ENCODE measurements around the gene IRF5.

The IRF5 gene

DNA sequence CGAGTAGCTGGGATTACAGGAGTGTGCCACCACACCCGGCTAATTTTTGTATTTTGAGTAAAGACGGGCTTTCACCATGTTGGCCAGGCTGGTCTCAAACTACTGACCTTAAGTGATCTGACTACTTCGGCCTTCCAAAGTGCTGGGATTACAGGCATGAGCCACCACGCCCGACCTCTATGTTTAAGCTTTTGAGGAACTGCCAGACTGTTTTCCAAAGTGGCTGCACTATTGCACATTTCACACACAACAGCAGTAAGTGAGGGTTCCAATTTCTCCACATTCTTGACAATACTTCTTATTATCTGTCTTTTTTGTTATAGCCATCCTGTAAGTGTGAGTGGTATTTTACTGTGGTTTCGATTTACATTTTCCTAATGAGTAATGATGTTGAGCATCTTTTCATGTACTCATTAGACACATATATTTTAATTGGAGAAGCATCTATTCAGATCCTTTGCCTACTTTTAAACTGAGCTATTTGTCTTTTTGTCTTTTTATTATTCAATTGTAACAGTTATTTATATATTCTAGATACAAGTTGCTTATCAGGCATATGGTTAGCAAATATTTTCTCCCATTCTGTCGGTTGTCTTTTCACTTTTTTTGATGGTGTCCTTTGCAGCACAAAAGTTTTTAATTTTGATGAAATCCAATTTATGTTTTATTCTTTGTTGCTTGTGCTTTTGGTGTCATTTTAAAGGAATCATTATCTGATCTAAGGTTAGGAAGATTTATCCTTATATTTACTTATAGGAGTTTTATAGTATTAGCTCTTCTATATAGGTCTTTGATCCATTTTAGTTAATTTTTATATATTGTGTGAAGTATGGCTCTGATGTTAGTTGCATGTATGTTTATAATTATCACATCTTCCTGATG, 12.8 kb upstream of the IRF5 start:
- H3K9ac ChIP-seq (ENCODE audit: low read depth, low read length), result no peak overlapping the region
- 67% methylated on average over 7 of the region's 8 CpGs for WGBS
- H3K27ac ChIP-seq (ENCODE audit: low read depth, low read length), result no peak overlapping the region
- H3K4me3 ChIP-seq (ENCODE audit: low read length), result no peak overlapping the region
- H3K9me3 ChIP-seq (ENCODE audit: insufficient read depth, low read depth, low read length), result no peaks in the 10 kb centered on the region
- peaks cover 7% of the 10 kb centered on the region; the same call in 1 of the 2 replicates for H3K4me1 ChIP-seq (ENCODE audit: insufficient read depth, low read length)
- H3K36me3 ChIP-seq (ENCODE audit: insufficient read depth, low read length), result no peaks in the 10 kb centered on the region
- no peaks in the 10 kb centered on the region; the same call in 1 of the 2 replicates for H3K27me3 ChIP-seq (ENCODE audit: insufficient read depth, low read length)

DNA sequence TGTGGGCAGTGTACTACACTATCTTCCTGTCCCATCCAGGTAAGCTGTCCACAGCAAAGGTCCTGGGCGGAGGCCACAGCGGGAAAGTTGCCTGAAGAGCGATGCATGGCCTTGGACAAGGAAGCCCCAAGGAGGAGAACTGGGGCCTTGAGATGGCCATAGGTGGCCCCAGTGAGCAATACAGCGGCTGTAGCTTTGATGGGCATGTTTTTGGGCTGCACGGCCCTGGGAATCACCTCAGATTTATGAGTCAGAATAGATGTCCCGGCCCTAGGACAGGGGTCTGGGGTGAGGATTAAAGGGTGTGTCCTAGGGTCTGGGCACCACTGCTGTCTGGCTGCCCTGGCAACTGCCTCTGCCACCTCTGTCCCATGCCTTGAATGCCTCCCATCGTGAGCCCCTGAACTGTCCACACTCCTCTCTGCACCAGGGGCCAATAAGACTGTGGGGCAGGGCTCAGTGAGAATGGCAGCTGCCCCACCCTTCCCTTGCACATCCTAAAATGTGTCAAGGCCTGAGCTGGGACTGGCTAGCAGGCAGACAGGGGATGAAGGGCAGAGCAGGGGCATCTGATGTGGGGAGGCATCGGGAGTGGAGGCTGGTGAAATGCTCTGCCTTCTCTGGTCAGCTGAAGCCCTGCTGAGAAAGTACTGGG, 9.4 kb upstream of the IRF5 start:
- no peaks in the 10 kb centered on the region for H3K36me3 ChIP-seq (ENCODE audit: insufficient read depth, low read length)
- WGBS, result 93% methylated on average over 8 of the region's 8 CpGs

DNA sequence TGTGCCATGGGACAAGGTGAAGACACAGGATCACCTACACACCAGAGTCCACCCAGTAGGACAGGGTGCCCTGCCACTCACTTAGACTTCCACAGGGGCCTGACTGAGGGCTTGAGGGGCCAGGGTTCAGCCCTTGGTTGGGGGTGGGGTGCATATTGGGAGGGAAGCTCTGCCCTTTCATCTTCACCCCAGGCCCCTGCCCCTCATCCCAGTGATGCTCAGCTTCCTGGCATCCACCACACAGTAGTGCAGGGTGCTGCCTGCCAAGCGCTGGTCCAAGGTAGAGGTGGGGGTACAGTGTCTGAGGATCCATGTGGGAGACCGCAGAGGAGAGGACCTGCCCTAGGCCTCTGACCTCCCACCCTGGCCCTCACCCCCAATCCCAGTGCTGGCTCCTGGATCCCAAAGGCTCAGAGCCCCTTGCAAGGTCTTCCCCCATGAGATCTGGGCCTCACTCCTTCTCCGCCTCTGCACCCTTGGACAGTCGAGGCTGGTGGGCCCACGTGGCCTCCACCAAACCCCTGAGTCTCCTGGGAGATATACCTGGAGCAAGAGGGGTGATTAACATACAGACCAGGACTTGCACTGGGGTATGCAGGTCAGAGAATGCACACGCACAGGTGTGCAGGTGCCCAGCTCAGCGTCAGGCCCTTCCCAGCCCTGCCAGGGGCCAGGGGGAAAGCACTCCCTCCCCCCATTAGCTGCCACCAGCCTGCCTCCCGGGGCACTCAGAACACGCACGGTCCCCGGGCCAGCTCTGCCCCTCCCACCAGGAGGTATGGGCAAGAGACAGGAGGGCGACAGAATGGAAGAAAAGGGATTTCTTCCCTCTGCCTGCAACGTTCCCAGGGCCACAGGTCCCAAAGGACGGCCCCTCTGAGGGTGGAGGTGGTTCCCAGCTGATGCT, 8.6 kb upstream of the IRF5 start:
- WGBS, result 89% methylated on average over 14 of the region's 14 CpGs
- no peaks in the 10 kb centered on the region for H3K9me3 ChIP-seq (ENCODE audit: insufficient read depth, low read depth, low read length)
- no peaks in the 10 kb centered on the region for H3K4me1 ChIP-seq (ENCODE audit: insufficient read depth, low read length)
- H3K4me3 ChIP-seq (ENCODE audit: low read length), result no peak overlapping the region
- peaks cover 7% of the 10 kb centered on the region; the same call in 1 of the 2 replicates for H3K27me3 ChIP-seq (ENCODE audit: insufficient read depth, low read length)
- H3K36me3 ChIP-seq (ENCODE audit: insufficient read depth, low read length), result no peaks in the 10 kb centered on the region
- no peak overlapping the region for H3K27ac ChIP-seq (ENCODE audit: low read depth, low read length)
- no peak overlapping the region for H3K9ac ChIP-seq (ENCODE audit: low read depth, low read length)

More for the DNA sequence above, 9.4 kb upstream of the IRF5 start:
- peaks cover 2% of the 10 kb centered on the region; the same call in 1 of the 2 replicates for H3K27me3 ChIP-seq (ENCODE audit: insufficient read depth, low read length)
- no peaks in the 10 kb centered on the region for H3K4me1 ChIP-seq (ENCODE audit: insufficient read depth, low read length)
- no peak overlapping the region for H3K27ac ChIP-seq (ENCODE audit: low read depth, low read length)
- H3K4me3 ChIP-seq (ENCODE audit: low read length), result no peak overlapping the region
- H3K9me3 ChIP-seq (ENCODE audit: insufficient read depth, low read depth, low read length), result no peaks in the 10 kb centered on the region
- no peak overlapping the region for H3K9ac ChIP-seq (ENCODE audit: low read depth, low read length)

DNA sequence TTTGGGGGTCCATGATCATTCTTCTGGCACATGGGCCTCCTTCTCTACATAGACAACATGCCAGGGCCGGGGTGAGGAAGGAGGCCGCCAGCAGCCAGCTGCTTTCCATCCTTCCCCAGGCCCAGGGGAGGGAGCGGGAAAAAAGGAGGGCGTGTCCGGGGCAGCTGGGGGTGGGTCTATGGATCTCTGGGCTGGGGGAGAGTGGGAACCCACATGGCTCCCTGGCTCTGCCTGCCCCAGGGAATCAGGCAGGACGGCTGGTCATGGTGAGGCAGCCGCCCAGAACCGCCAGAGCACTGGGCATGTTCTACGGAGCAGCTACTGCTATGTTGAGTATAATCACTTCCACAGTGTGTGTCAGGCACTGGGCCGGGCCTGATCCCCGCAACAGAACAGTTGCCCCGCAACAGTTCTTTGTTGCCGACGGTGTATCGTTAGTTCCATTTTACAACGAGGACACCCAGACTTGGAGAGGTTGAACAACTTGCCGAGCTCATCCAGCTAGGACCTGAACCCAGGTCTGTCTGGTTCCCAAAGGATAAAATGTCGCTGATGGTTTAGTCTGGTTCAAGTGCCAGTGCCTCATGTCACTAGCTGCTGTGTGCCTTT, 6.4 kb upstream of the IRF5 start:
- Histone ChIP-seq H3K4me3 (ENCODE audit: low read length) (no peak overlapping the region), H3K27me3 (ENCODE audit: insufficient read depth, low read length) (peaks cover 27% of the 10 kb centered on the region), H3K9me3 (ENCODE audit: insufficient read depth, low read depth, low read length) (no peaks in the 10 kb centered on the region), H3K27ac (ENCODE audit: low read depth, low read length) (no peak overlapping the region), H3K9ac (ENCODE audit: low read depth, low read length) (no peak overlapping the region), H3K36me3 (ENCODE audit: insufficient read depth, low read length) (no peaks in the 10 kb centered on the region), H3K4me1 (ENCODE audit: insufficient read depth, low read length) (no peaks in the 10 kb centered on the region)
- WGBS, result 92% methylated on average over 18 of the region's 18 CpGs

DNA sequence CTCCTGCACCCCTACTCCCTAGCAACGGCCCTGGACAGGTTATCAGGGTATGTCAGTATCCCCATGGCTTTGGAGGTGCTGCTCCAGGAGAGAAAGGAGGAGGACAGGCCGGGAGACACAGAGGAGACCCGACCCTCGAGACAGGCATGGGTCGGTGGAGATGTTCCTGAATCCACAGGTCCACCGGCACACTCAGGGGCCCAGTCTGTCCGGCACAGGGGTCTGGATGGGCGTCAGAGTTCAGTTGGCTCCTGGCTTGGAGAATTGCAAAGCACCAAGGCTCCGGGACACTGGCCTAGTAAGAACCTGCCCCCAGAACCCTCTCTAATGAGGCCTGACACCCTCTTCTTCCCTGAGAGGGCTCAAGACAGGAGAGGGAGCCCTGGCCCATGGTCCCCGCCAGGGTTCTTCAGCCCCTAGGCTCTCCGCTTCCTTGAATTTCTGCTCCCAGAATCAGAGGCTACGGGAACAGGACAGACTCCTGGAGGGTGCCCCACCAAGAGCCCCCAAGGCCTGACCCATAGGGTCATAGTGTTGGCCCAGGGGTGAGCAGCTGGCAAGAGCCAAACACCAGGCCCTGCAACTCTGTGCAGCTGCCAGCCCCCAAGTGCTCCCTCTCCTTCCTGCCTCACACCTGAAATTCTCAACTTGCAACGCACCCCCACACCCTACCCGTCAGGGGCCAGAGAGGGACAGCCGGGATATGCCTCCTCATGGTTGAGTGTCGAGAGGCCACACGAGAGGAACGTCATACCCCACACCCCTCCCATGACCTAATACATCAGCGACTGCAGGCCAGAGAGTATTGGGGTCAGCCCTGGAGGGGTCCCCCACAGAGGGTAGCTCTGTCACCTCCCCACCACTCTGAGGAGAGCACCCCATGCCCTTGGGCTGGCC, 5.5 kb upstream of the IRF5 start:
- H3K9me3 ChIP-seq (ENCODE audit: insufficient read depth, low read depth, low read length), result no peaks in the 10 kb centered on the region
- no peaks in the 10 kb centered on the region for H3K4me1 ChIP-seq (ENCODE audit: insufficient read depth, low read length)
- no peaks in the 10 kb centered on the region for H3K36me3 ChIP-seq (ENCODE audit: insufficient read depth, low read length)
- 89% methylated on average over 19 of the region's 19 CpGs for WGBS
- H3K9ac ChIP-seq (ENCODE audit: low read depth, low read length), result no peak overlapping the region
- H3K27ac ChIP-seq (ENCODE audit: low read depth, low read length), result no peak overlapping the region
- peaks cover 36% of the 10 kb centered on the region for H3K27me3 ChIP-seq (ENCODE audit: insufficient read depth, low read length)
- H3K4me3 ChIP-seq (ENCODE audit: low read length), result no peak overlapping the region

DNA sequence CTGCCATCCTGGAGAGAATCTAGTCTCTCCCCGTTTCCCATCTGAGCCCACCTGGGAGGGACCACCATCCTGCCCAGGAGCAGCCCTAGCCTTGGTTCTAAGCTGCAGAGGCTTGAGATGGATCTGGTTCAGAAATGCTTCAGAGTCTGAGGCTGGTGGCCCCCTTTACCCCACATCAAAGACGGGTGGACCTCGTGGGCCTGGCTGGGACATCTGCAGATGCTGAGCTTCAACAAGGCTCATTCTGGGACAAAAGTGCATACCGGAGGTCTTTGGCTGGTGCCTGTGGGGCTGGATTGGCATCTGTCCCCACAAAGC, 4.9 kb upstream of the IRF5 start:
- no peak overlapping the region for H3K4me3 ChIP-seq (ENCODE audit: low read length)
- H3K9ac ChIP-seq (ENCODE audit: low read depth, low read length), result no peak overlapping the region
- H3K4me1 ChIP-seq (ENCODE audit: insufficient read depth, low read length), result no peaks in the 10 kb centered on the region
- WGBS, result 88% methylated on average over 4 of the region's 4 CpGs
- H3K36me3 ChIP-seq (ENCODE audit: insufficient read depth, low read length), result no peaks in the 10 kb centered on the region
- no peaks in the 10 kb centered on the region for H3K9me3 ChIP-seq (ENCODE audit: insufficient read depth, low read depth, low read length)
- H3K27ac ChIP-seq (ENCODE audit: low read depth, low read length), result no peak overlapping the region
- peaks cover 42% of the 10 kb centered on the region for H3K27me3 ChIP-seq (ENCODE audit: insufficient read depth, low read length)

DNA sequence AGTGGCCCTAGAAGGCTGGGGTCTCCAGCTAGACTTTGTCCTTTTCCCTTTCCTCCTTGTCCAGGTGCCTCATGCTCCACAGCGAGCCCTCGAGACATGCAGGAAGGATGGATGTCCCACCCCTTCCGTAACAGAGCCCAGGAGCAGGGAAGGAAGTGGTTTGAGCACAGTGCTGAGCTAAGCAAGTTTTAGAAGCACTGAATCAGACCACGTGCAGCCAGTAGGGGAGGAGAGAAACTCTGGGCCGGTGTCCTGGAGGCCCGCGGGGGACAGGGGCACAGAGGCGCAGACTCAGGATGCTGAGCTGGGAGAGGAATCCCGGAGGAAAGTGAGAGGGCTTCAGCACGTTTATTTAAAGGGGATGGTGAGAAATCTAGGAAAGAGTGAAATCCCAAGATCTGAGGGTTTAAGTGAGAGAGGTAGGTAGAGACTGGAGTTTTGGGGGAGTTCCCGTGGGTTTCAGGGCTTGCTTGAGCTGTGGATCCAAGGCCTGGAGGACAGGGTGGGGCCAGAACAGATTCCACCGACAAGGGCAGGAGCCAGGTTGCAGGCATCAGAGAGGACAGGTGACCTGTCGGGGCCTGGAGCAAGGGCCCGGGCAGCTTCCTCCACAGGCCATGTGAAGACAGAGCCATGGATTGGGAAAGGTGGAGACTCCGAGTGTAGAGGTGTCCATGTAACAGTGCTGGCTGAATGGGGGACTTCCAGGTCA, 4.4 kb upstream of the IRF5 start:
- WGBS, result 76% methylated on average over 15 of the region's 15 CpGs

DNA sequence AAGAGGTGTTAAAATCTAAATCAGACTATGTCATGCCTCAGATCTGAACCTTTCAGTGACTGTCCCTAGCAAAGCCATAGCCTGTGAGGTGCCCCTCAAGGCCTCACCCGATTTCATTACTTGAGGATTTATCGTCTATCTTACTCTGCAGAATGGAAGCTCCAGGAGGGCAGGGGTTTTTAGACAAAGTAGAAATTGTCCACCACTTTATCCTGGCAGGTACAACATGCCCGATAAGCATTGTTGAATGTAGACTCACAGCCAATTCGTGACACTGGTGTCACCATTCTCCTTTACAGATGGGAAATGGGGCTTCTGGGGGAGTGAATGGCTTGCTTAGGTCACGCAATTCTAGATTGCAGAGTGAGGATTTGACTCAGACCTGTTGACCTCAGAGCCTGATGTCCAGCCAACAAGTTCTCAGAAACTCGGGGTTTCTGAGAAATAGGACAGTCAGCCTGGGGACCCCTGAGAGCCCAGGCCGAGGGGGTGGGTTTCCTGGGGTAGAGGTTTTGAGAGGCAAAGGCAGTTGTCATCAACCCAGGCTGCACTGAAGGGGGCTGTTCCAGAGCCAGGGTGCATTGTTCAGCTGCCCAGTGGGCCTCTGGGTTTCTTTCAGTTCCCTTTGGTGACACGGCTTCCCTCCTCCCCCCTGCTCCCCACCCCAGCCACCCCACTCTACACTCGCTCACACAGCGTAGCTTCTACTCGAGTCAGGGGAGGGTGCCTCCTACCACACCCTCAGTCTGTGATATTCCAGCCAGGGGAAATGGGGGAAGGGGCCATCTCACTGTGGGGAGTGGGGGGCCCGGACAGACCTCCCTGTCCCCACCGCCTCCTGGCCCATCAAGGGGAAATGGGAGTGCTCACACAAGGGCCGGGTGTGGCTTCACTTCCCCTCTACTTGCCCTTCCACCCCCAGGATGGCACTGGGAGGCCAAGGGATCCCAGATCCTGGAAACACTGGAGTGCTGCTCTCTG, 3.1 kb upstream of the IRF5 start:
- 81% methylated on average over 14 of the region's 14 CpGs for WGBS
- peaks cover 61% of the 10 kb centered on the region for H3K27me3 ChIP-seq (ENCODE audit: insufficient read depth, low read length)
- no peaks in the 10 kb centered on the region for H3K36me3 ChIP-seq (ENCODE audit: insufficient read depth, low read length)
- H3K9me3 ChIP-seq (ENCODE audit: insufficient read depth, low read depth, low read length), result no peaks in the 10 kb centered on the region
- no peak overlapping the region for H3K9ac ChIP-seq (ENCODE audit: low read depth, low read length)
- H3K4me1 ChIP-seq (ENCODE audit: insufficient read depth, low read length), result no peaks in the 10 kb centered on the region
- no peak overlapping the region for H3K27ac ChIP-seq (ENCODE audit: low read depth, low read length)
- no peak overlapping the region for H3K4me3 ChIP-seq (ENCODE audit: low read length)

More for the DNA sequence above, 4.4 kb upstream of the IRF5 start:
- Histone ChIP-seq H3K27me3 (ENCODE audit: insufficient read depth, low read length) (peaks cover 47% of the 10 kb centered on the region), H3K4me3 (ENCODE audit: low read length) (no peak overlapping the region), H3K27ac (ENCODE audit: low read depth, low read length) (no peak overlapping the region), H3K4me1 (ENCODE audit: insufficient read depth, low read length) (no peaks in the 10 kb centered on the region), H3K9me3 (ENCODE audit: insufficient read depth, low read depth, low read length) (no peaks in the 10 kb centered on the region), H3K36me3 (ENCODE audit: insufficient read depth, low read length) (no peaks in the 10 kb centered on the region), H3K9ac (ENCODE audit: low read depth, low read length) (no peak overlapping the region)

DNA sequence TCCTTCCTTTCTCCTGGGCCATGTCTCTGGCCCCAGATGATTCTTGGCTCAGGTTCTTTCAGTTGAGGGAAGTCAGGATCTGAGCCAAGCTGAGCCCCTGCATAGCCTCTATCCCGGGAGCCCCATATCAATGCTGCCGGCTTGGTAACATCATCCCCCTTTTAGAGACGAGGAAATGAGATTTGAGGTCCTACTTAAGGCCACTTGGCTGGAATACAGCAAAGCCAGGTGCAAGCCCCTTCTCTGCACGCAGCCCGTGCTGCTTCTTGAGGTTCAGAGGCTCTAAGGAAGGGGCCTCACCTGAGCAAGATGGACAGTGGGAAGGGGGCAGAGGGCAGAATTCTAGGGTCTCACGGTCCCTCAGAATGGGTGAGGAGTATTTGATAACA, 2.4 kb upstream of the IRF5 start:
- no peak overlapping the region for H3K9ac ChIP-seq (ENCODE audit: low read depth, low read length)
- H3K4me3 ChIP-seq (ENCODE audit: low read length), result no peak overlapping the region
- H3K9me3 ChIP-seq (ENCODE audit: insufficient read depth, low read depth, low read length), result no peaks in the 10 kb centered on the region
- no peaks in the 10 kb centered on the region for H3K4me1 ChIP-seq (ENCODE audit: insufficient read depth, low read length)
- peaks cover 67% of the 10 kb centered on the region for H3K27me3 ChIP-seq (ENCODE audit: insufficient read depth, low read length)
- 93% methylated on average over 6 of the region's 6 CpGs for WGBS
- H3K27ac ChIP-seq (ENCODE audit: low read depth, low read length), result no peak overlapping the region
- H3K36me3 ChIP-seq (ENCODE audit: insufficient read depth, low read length), result no peaks in the 10 kb centered on the region
